ENCODE measurements around the gene NCR1.
"Not testable (repeated sequence)": the region's sequence is repeated elsewhere in the genome, so short reads cannot be mapped to it uniquely, and the experiment has no call there.

Gene NCR1, protein sequence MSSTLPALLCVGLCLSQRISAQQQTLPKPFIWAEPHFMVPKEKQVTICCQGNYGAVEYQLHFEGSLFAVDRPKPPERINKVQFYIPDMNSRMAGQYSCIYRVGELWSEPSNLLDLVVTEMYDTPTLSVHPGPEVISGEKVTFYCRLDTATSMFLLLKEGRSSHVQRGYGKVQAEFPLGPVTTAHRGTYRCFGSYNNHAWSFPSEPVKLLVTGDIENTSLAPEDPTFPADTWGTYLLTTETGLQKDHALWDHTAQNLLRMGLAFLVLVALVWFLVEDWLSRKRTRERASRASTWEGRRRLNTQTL

GRCh38 chr19:54905803-54906511 is at the start of gene NCR1:
Gene NCR1 (plus strand): TSS chr19:54906148. CDS start chr19:54906188, 40 bp downstream.
- peak in 1 of 2 donors; percentile 11 for DNase-seq (ENCODE audit: extremely low read depth in 1 of 2, low read depth in 1 of 2)

DNA sequence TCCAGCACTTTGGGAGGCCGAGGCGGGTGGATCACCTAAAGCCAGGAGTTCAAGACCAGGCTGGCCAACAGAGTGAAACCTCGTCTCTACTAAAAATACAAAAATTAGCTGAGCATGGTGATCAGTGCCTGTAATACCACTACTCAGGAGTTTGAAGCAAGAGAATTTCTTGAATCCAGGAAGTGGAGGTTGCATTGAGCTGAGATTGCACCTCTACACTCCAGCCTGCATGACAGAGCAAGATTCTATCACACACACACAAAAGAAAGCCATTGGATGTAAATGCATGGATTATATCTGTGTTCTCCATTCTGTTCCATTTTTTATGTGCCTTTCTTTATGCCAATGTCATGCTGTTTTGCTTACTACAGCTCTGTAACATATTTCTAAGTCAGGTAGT is 47.5 kb upstream of the NCR1 start:
- not testable (repeated sequence) for DNase-seq (ENCODE audit: extremely low read depth in 1 of 2, low read depth in 1 of 2)

DNA sequence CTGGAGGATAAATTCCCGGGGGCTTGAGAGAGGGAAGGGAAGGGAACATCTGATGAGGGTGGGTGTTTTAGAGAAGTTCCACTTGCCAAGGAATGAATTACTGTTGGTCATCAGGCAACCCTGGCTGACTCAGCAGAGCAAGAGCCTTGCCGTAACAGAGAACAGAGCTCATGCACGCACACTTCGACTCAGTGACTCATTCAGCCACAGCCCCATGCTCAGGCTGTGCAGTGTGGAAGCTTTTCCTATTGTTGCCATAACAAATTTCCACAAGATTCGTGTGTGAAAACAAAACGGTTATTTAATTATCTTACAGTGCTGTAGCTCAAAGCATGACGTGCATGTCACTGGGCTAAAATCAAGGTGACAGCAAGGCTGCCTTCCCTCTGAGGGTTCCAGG is 46.5 kb upstream of the NCR1 start:
- DNase-seq (ENCODE audit: extremely low read depth in 1 of 2, low read depth in 1 of 2), result not testable (repeated sequence)

- DNase-seq (ENCODE audit: extremely low read depth in 1 of 2, low read depth in 1 of 2), result not testable (repeated sequence)
These were observed 42.5 kb upstream of the NCR1 start for GRCh38 chr19:54863459-54863858.

GRCh38 chr19:54871696-54872095 is 34.3 kb upstream of the NCR1 start:
- DNase-seq (ENCODE audit: extremely low read depth in 1 of 2, low read depth in 1 of 2), result no peak

DNA sequence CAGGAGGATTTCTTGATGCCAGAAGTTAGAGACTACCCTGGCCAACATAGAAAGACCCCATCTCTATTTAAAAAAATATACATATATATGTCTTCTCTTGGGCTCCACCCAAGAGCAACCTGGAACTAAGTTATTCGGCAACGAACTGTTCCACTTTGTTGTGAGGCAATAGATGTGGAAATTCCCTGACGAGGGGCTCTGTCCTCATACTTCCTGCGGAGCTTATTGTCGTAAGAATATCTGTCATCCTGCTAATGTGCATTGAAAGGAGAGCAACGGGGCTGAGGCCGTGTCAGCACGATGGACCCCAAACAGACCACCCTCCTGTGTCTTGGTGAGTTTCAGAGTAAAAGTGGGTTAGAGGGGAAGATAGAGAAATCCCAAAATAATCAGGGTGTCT is 32.0 kb upstream of the NCR1 start, which contains the start of gene FCAR:
TSS of gene FCAR (plus strand) at position 246 of the 400 bp plus-strand sequence. CDS start at position 301, 55 bp downstream.
- no peak for DNase-seq (ENCODE audit: extremely low read depth in 1 of 2, low read depth in 1 of 2)

GRCh38 chr19:54875506-54875905 is 30.4 kb upstream of the NCR1 start:
- DNase-seq (ENCODE audit: extremely low read depth in 1 of 2, low read depth in 1 of 2), result no peak

DNA sequence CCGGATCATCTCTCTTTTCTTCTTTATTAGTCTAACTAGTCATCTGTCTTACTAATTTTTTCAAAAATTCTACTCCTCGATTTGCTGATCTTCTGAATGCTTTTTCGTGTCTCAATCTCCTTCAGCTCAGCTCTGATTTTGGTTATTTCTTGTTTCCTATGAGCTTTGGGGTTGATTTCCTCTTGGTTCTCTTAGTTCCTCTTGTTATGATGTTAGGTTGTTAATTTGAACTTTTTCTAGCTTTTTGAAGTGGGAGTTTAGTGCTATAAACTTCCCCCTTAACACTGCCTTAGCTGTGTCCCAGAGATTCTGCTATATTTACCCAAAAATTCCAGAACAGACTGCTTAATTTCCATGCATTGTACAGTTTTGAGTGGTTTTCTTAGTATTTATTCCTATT is 28.5 kb upstream of the NCR1 start:
- no peak for DNase-seq (ENCODE audit: extremely low read depth in 1 of 2, low read depth in 1 of 2)

DNA sequence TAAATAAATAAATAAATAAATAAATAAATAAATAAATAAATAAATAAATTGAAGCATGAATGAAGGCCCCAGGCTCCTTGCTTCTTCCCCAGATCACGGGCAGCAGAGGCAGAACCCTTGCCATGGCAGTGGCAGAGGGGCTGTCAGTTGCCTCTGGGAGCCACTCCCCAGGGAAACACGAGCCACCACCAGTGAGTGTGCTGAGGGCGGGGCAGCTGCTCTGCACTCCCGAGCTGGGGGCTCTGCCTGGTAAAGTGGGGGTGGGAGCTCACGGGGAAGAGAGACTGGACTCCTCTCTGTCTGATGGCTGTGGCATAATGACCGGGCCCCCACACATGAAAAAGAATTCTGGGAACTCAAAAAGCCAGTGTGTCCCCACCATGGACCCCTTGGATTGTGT is 24.1 kb upstream of the NCR1 start:
- DNase-seq (ENCODE audit: extremely low read depth in 1 of 2, low read depth in 1 of 2), result no peak

DNA sequence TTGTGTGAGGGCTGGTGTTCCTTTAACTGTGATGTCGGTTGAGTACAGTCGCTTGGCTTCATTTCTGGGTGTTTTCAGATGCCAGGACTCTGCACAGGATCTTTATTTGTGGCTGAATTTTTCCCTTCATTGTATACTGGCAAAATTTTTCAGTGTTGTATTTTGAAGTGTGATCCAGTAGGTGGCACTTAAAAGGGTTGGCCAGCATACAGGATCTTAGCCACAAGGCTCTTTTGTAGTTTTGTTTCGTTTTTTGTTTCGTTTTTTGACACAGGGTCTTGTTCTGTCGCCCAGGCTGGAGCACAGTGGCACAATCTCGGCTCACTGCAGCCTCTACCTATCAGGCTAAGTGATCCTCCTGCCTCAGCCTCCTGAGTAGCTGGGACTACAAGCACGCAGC is 23.2 kb upstream of the NCR1 start:
- DNase-seq (ENCODE audit: extremely low read depth in 1 of 2, low read depth in 1 of 2), result no peak

- DNase-seq (ENCODE audit: extremely low read depth in 1 of 2, low read depth in 1 of 2), result no peak
These were observed 22.7 kb upstream of the NCR1 start for GRCh38 chr19:54883228-54883627.

DNA sequence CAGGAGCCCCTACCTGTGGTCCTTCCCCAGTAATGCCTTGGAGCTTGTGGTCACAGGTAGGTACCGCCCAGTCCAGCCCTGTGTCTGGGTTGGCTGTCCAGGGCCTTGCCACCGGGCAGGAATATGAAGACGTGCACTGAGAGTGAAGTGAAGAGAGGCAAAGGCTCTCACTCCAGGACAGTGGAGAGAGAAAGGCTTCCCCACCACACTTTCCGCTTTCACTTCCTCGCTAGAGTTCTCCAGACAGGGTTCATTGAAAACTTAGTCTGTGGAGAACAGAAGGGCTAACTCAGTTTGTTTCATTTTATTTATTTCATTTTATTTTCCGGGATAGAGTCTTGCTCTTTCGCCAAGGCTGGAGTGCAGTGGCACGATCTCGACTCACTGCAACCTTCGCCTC is 17.7 kb upstream of the NCR1 start:
- no peak for DNase-seq (ENCODE audit: extremely low read depth in 1 of 2, low read depth in 1 of 2)

GRCh38 chr19:54889566-54889965 is 16.4 kb upstream of the NCR1 start:
- no peak for DNase-seq (ENCODE audit: extremely low read depth in 1 of 2, low read depth in 1 of 2)

DNA sequence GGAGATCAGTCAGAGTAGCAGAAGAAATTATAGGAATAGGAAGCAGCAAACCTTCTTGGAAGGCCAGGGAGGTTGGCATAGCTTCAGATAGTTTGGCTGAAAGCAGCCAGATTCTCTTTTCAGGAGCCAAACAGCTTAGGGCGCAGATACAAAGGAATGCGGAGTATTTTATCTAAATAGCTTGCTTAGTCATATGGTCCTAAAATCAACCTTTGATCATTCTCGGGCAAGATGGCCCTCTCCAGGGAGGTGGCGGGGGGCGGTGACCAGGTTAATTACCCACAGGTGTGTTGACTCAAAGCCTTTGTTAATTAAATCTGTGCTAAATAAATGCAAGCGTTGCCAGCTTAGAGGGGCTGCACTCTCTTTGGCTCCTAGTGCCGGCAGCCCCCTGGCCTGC is 12.5 kb upstream of the NCR1 start:
- DNase-seq (ENCODE audit: extremely low read depth in 1 of 2, low read depth in 1 of 2), result no peak

GRCh38 chr19:54894106-54894505 is 11.8 kb upstream of the NCR1 start:
- DNase-seq (ENCODE audit: extremely low read depth in 1 of 2, low read depth in 1 of 2), result not testable (repeated sequence)

DNA sequence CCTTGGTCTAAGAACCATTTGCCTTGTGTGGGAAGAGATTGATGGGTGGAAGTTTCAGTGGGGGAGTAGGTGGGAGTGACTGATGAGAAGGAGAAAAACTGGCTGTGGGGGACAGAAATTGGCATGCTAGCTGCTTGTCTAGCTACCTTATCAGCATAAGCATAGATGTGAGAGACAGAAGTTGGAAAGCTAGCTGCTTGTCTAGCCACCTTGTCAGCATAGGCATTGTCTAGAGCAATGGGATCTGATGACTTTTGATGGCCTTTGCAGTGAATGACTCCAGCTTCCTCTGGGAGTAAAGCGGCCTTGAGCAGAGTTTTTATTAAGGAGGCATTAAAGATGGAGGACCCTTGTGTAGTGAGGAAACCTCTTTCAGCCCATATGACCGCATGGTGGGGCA is 9.9 kb upstream of the NCR1 start:
- DNase-seq (ENCODE audit: extremely low read depth in 1 of 2, low read depth in 1 of 2), result no peak

GRCh38 chr19:54898685-54899084 is 7.3 kb upstream of the NCR1 start:
- not testable (repeated sequence) for DNase-seq (ENCODE audit: extremely low read depth in 1 of 2, low read depth in 1 of 2)

DNA sequence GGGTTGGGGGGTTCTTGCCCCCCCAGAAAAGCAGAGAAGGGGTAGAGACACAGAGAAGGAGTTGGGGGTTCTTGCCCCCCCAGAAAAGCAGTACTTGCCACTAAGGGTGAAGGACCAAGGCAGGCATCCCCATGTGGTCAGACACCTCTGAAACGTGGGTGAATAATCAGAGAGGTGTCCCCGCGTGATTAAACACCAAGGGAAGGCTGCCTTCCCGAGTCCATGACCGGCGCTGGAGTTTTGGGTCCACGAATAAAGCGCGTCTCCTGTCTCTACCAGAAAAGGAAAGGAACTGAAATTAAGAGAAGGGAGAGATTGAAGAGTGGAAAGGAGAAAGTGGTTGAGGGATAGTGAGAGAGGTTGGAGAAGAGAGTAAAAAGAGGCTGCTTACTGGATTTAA is 6.3 kb upstream of the NCR1 start:
- not testable (repeated sequence) for DNase-seq (ENCODE audit: extremely low read depth in 1 of 2, low read depth in 1 of 2)

- not testable (repeated sequence) for DNase-seq (ENCODE audit: extremely low read depth in 1 of 2, low read depth in 1 of 2)
These were observed 4.8 kb upstream of the NCR1 start for GRCh38 chr19:54901153-54901552.

DNA sequence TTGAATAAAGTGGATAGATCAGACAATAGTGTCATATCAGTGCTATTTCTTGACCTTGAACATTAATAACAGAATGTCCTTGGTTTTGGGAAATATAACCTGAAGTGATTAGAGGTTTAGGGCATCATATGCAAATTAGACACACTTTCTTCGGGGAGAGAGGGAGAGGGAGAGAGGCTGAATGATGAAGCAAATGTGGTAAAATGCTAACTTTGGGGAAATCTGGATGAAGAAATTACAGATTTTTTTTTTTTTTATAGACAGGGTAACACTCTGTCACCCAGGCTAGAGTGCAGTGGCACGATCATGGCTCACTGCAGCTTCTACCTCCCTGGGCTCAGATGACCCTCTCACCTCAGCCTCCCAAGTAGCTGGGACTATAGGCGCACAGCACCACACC is 3.9 kb upstream of the NCR1 start:
- DNase-seq (ENCODE audit: extremely low read depth in 1 of 2, low read depth in 1 of 2), result no peak

GRCh38 chr19:54903303-54903702 is 2.6 kb upstream of the NCR1 start:
- DNase-seq (ENCODE audit: extremely low read depth in 1 of 2, low read depth in 1 of 2), result no peak

- DNase-seq (ENCODE audit: extremely low read depth in 1 of 2, low read depth in 1 of 2), result not testable (repeated sequence)
These were observed 1.7 kb upstream of the NCR1 start for GRCh38 chr19:54904261-54904660.
